ENCODE results near the gene IGSF21.

Gene IGSF21

GRCh38 chr1:18166341-18166740 is 58.7 kb downstream of the IGSF21 start:
- H3K4me3 ChIP-seq (ENCODE audit: low read length), result no peak overlapping the region
- TF ChIP-seq CTCF (conservative IDR thresholded peaks at IDR 0.05; ENCODE audit: low read length), result no peak
- no peak for DNase-seq (ENCODE audit: low read depth)

GRCh38 chr1:18166929-18167328 is 59.3 kb downstream of the IGSF21 start:
- no peak overlapping the region for H3K4me3 ChIP-seq (ENCODE audit: low read length)
- TF ChIP-seq CTCF (conservative IDR thresholded peaks at IDR 0.05; ENCODE audit: low read length), result no peak
- DNase-seq (ENCODE audit: low read depth), result no peak

GRCh38 chr1:18170444-18170843 is 62.8 kb downstream of the IGSF21 start:
- H3K4me3 ChIP-seq (ENCODE audit: low read length), result no peak overlapping the region
- DNase-seq (ENCODE audit: low read depth), result no peak
- TF ChIP-seq CTCF (conservative IDR thresholded peaks at IDR 0.05; ENCODE audit: low read length), result no peak

GRCh38 chr1:18174037-18174436 is 66.4 kb downstream of the IGSF21 start:
- TF ChIP-seq CTCF (conservative IDR thresholded peaks at IDR 0.05; ENCODE audit: low read length), result no peak
- no peak for DNase-seq (ENCODE audit: low read depth)
- H3K4me3 ChIP-seq (ENCODE audit: low read length), result no peak overlapping the region

GRCh38 chr1:18175051-18175450 is 67.5 kb downstream of the IGSF21 start:
- no peak for TF ChIP-seq CTCF (conservative IDR thresholded peaks at IDR 0.05; ENCODE audit: low read length)
- no peak overlapping the region for H3K4me3 ChIP-seq (ENCODE audit: low read length)
- DNase-seq (ENCODE audit: low read depth), result no peak

- no peak for DNase-seq (ENCODE audit: low read depth)
- TF ChIP-seq CTCF (conservative IDR thresholded peaks at IDR 0.05; ENCODE audit: low read length), result no peak
- no peak overlapping the region for H3K4me3 ChIP-seq (ENCODE audit: low read length)
Measured at GRCh38 chr1:18175530-18176377, 68.2 kb downstream of the IGSF21 start.

GRCh38 chr1:18176619-18177018 is 69.0 kb downstream of the IGSF21 start:
- no peak for DNase-seq (ENCODE audit: low read depth)
- no peak for TF ChIP-seq CTCF (conservative IDR thresholded peaks at IDR 0.05; ENCODE audit: low read length)
- H3K4me3 ChIP-seq (ENCODE audit: low read length), result no peak overlapping the region

Measured in AG10803 (cell line).